ENCODE data around the gene ATIC. TPM values are rescaled to one million over a fixed set of nuclear protein-coding genes. Genes with fewer than 3 reads are reported as not detected.

Gene ATIC
- polyA plus RNA-seq, 4 donors = 71.6 to 138 (median 104) TPM

DNA sequence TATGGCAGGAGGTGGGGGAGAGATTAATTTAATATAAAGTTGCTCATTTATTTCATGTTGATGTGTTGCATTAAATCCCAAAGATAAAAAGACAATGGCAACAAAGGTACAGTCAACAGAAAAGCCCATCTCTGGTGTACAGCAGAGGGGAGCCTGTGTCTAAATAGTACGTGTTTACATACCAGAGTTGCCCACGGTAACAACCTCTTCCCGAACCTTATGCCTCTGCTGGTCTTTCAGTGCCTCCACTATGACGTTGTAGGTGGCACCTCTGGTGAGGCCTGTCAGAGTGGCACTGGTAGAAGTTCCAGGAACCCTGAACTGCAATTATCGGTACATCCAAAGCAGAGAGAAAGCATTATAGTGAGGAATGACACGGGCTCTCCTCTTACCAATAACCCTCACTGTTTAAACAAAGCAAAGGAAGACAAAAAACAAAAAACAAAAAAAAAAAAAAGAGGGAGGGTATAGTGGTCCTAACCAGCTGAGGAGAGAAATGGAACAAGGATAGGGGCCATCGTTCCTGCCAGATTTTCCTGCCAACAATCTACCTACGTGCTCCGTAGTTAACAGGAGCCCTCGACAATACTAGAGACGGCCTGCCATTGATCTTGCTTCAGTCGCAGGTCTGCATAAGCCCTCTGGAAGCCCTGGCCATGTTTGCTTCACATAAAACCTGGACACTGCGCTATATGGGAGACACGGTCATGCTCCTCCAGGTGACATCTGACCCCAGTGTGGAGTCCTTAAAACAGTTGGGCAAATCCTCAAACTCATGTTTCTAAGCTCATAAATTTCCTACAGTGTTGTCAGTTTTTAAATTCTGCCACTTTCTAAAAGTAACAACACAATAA is 58.5 kb downstream of the ATIC start:
- DNase-seq (no peak), FAIRE-seq (no peak)
- no peak overlapping the region for H3K27ac ChIP-seq (ENCODE audit: low read depth in 1 of 3, low read length in 2 of 3)
- no peaks in the 10 kb centered on the region for H3K4me1 ChIP-seq (ENCODE audit: control insufficient read depth in 3 of 3, insufficient read depth in 2 of 3, low read depth in 1 of 3, low read length in 2 of 3)
- WGBS, 3 donors = 80 to 85% (median 84%) methylated on average over 14 of the region's 14 CpGs
- no peaks in the 10 kb centered on the region for H3K9me3 ChIP-seq (ENCODE audit: control insufficient read depth in 2 of 2, insufficient read depth in 1 of 2, low read depth in 1 of 2, low read length in 1 of 2)
- H3K27me3 ChIP-seq (ENCODE audit: control insufficient read depth in 3 of 3, insufficient read depth in 3 of 3, low read length in 3 of 3) = no peaks in the 10 kb centered on the region
- H3K36me3 ChIP-seq (ENCODE audit: control insufficient read depth in 3 of 3, insufficient read depth in 2 of 3, low read depth in 1 of 3, low read length in 3 of 3) = peaks cover 0 to 22% (median 0%) of the 10 kb centered on the region in 3 donors
- no peak overlapping the region for H3K4me3 ChIP-seq (ENCODE audit: low read depth in 1 of 3, low read length in 3 of 3)

GRCh38 chr2:215371915-215372897 is 60.3 kb downstream of the ATIC start:
- 88 to 93% (median 89%) methylated on average over 14 of the region's 14 CpGs for WGBS, 3 donors
- Histone ChIP-seq H3K27me3 (ENCODE audit: control insufficient read depth in 3 of 3, insufficient read depth in 3 of 3, low read length in 3 of 3) (no peaks in the 10 kb centered on the region), H3K27ac (ENCODE audit: low read depth in 1 of 3, low read length in 2 of 3) (no peak overlapping the region), H3K36me3 (ENCODE audit: control insufficient read depth in 3 of 3, insufficient read depth in 2 of 3, low read depth in 1 of 3, low read length in 3 of 3) (peaks cover 0 to 29% (median 0%) of the 10 kb centered on the region in 3 donors), H3K4me3 (ENCODE audit: low read depth in 1 of 3, low read length in 3 of 3) (no peak overlapping the region), H3K9me3 (ENCODE audit: control insufficient read depth in 2 of 2, insufficient read depth in 1 of 2, low read depth in 1 of 2, low read length in 1 of 2) (no peaks in the 10 kb centered on the region), H3K4me1 (ENCODE audit: control insufficient read depth in 3 of 3, insufficient read depth in 2 of 3, low read depth in 1 of 3, low read length in 2 of 3) (no peaks in the 10 kb centered on the region)
- no peak for FAIRE-seq
- no peak for DNase-seq

DNA sequence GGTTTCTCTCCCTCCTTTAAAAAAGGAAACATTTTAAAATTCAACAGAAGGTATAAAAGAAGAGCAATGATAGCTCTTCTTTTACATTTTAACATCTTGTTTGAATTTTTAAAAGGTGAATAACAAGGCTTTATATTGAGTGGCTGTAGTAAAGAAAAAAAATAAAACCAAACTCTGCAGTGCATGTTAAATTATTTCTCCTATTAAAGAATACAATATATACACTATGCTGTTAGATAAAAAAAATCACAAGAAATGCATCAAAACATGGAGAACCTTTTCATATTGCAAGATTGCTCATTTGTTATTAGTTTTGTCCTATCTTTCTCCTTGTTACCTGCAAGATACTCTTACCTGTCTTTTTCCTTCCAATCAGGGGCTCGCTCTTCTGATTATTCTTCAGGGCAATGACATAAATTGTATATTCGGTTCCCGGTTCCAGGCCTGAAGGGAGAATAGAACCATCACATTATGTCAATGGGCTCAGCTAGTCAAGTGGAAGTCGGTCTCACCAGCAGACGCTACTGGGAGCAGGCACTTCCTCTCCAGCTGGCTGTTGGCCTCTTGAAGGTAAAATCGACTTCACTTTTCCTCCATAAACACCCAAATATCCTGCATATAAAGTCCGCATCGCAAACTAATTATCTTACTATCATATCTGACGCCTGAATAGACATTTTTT is 61.2 kb downstream of the ATIC start:
- H3K36me3 ChIP-seq (ENCODE audit: control insufficient read depth in 3 of 3, insufficient read depth in 2 of 3, low read depth in 1 of 3, low read length in 3 of 3) = peaks cover 0 to 34% (median 0%) of the 10 kb centered on the region in 3 donors
- no peak overlapping the region for H3K27ac ChIP-seq (ENCODE audit: low read depth in 1 of 3, low read length in 2 of 3)
- no peaks in the 10 kb centered on the region for H3K9me3 ChIP-seq (ENCODE audit: control insufficient read depth in 2 of 2, insufficient read depth in 1 of 2, low read depth in 1 of 2, low read length in 1 of 2)
- FAIRE-seq = no peak
- H3K4me3 ChIP-seq (ENCODE audit: low read depth in 1 of 3, low read length in 3 of 3) = no peak overlapping the region
- no peak for DNase-seq
- no peaks in the 10 kb centered on the region for H3K4me1 ChIP-seq (ENCODE audit: control insufficient read depth in 3 of 3, insufficient read depth in 2 of 3, low read depth in 1 of 3, low read length in 2 of 3)
- WGBS, 3 donors = 91 to 96% (median 94%) methylated on average over 9 of the region's 9 CpGs
- H3K27me3 ChIP-seq (ENCODE audit: control insufficient read depth in 3 of 3, insufficient read depth in 3 of 3, low read length in 3 of 3) = no peaks in the 10 kb centered on the region

DNA sequence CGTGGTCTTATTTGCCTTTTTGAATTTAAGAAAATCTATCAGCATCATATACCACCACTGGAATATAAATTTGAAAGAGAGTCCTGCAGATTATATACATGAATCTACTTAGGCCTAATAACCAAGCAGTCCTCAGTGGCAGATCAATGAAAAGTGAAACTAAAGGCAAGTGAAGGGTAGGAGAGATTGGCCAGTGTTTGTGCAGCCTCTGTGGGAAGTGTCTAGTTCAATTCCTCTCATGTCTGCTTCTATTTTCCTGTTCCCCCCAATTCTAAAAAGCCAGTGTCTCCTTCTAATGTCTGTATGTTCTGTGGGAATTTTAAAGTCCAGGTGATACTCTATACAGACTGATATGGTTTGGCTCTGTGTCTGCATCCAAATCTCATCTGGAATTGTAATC is 62.1 kb downstream of the ATIC start:
- H3K4me3 ChIP-seq (ENCODE audit: low read depth in 1 of 3, low read length in 3 of 3) = no peak overlapping the region
- no peaks in the 10 kb centered on the region for H3K9me3 ChIP-seq (ENCODE audit: control insufficient read depth in 2 of 2, insufficient read depth in 1 of 2, low read depth in 1 of 2, low read length in 1 of 2)
- 83 to 87% (median 87%) methylated on average over 1 of the region's 1 CpG for WGBS, 3 donors
- H3K27me3 ChIP-seq (ENCODE audit: control insufficient read depth in 3 of 3, insufficient read depth in 3 of 3, low read length in 3 of 3) = no peaks in the 10 kb centered on the region
- no peaks in the 10 kb centered on the region for H3K4me1 ChIP-seq (ENCODE audit: control insufficient read depth in 3 of 3, insufficient read depth in 2 of 3, low read depth in 1 of 3, low read length in 2 of 3)
- FAIRE-seq = no peak
- peaks cover 0 to 35% (median 0%) of the 10 kb centered on the region in 3 donors for H3K36me3 ChIP-seq (ENCODE audit: control insufficient read depth in 3 of 3, insufficient read depth in 2 of 3, low read depth in 1 of 3, low read length in 3 of 3)
- H3K27ac ChIP-seq (ENCODE audit: low read depth in 1 of 3, low read length in 2 of 3) = no peak overlapping the region
- DNase-seq = no peak

- H3K27me3 ChIP-seq (ENCODE audit: control insufficient read depth in 3 of 3, insufficient read depth in 3 of 3, low read length in 3 of 3) = no peaks in the 10 kb centered on the region
- no peak overlapping the region for H3K27ac ChIP-seq (ENCODE audit: low read depth in 1 of 3, low read length in 2 of 3)
- no peaks in the 10 kb centered on the region for H3K4me1 ChIP-seq (ENCODE audit: control insufficient read depth in 3 of 3, insufficient read depth in 2 of 3, low read depth in 1 of 3, low read length in 2 of 3)
- peaks cover 0 to 40% (median 0%) of the 10 kb centered on the region in 3 donors for H3K36me3 ChIP-seq (ENCODE audit: control insufficient read depth in 3 of 3, insufficient read depth in 2 of 3, low read depth in 1 of 3, low read length in 3 of 3)
- H3K4me3 ChIP-seq (ENCODE audit: low read depth in 1 of 3, low read length in 3 of 3) = no peak overlapping the region
- H3K9me3 ChIP-seq (ENCODE audit: control insufficient read depth in 2 of 2, insufficient read depth in 1 of 2, low read depth in 1 of 2, low read length in 1 of 2) = no peaks in the 10 kb centered on the region
- FAIRE-seq (no peak), DNase-seq (no peak)
- WGBS, 3 donors = 94 to 97% (median 96%) methylated on average over 10 of the region's 10 CpGs
These were observed 63.0 kb downstream of the ATIC start for GRCh38 chr2:215374642-215375466.

DNA sequence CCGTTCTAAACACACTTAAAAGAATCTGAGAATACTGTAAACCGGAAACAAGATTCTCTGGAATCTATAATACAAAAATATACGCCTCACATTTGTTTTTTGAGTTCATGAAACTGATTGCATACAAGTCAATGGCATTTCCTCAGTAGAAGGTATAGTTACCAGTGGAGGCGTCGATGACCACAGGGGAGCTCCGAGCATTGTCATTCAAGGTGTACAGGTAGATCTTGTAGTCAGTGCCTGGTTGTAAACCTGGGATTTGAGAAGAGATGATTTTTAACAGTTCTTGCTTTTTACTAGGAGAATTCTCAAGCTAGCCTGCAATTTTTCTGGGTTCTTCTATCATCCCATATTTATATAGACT is 63.6 kb downstream of the ATIC start:
- 97 to 98% (median 98%) methylated on average over 6 of the region's 6 CpGs for WGBS, 3 donors
- FAIRE-seq (no peak), DNase-seq (no peak)
- H3K4me1 ChIP-seq (ENCODE audit: control insufficient read depth in 3 of 3, insufficient read depth in 2 of 3, low read depth in 1 of 3, low read length in 2 of 3) = no peaks in the 10 kb centered on the region
- H3K27ac ChIP-seq (ENCODE audit: low read depth in 1 of 3, low read length in 2 of 3) = no peak overlapping the region
- no peak overlapping the region for H3K4me3 ChIP-seq (ENCODE audit: low read depth in 1 of 3, low read length in 3 of 3)
- H3K36me3 ChIP-seq (ENCODE audit: control insufficient read depth in 3 of 3, insufficient read depth in 2 of 3, low read depth in 1 of 3, low read length in 3 of 3) = peaks cover 0 to 40% (median 0%) of the 10 kb centered on the region in 3 donors
- H3K9me3 ChIP-seq (ENCODE audit: control insufficient read depth in 2 of 2, insufficient read depth in 1 of 2, low read depth in 1 of 2, low read length in 1 of 2) = no peaks in the 10 kb centered on the region
- no peaks in the 10 kb centered on the region for H3K27me3 ChIP-seq (ENCODE audit: control insufficient read depth in 3 of 3, insufficient read depth in 3 of 3, low read length in 3 of 3)

DNA sequence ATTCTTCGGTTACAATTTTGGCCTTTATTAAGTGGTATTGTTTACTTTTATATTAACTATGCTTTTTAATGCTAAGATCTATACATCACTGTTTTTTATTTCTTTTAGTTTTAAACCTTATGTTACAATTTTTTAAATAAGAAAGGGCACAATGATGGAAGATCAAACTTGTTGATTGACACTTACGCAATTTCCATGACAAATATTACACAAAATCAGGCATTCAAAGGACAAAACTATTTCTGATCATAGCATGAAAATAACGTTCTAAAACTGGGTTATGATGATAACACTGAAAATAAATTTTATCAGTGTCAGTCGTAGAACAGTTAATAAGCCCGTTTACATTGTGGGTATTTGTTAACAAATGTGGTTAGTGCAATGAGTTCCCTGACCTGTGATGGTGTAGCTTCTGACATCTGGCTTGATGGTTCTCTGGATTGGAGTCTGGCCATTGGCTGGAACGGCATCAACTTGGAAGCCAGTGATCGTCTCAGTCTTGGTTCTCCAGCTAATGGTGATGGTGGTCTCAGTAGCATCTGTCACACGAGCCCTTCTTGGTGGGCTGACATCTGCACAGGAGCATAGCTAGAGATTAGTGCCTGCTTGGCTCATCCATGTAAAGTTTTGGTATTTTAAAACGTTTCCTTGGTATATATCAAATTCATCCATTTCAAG is 64.4 kb downstream of the ATIC start:
- peaks cover 0 to 39% (median 0%) of the 10 kb centered on the region in 3 donors for H3K36me3 ChIP-seq (ENCODE audit: control insufficient read depth in 3 of 3, insufficient read depth in 2 of 3, low read depth in 1 of 3, low read length in 3 of 3)
- H3K27me3 ChIP-seq (ENCODE audit: control insufficient read depth in 3 of 3, insufficient read depth in 3 of 3, low read length in 3 of 3) = no peaks in the 10 kb centered on the region
- no peak for FAIRE-seq
- no peak for DNase-seq
- WGBS, 3 donors = 80 to 87% (median 83%) methylated on average over 9 of the region's 9 CpGs
- no peaks in the 10 kb centered on the region for H3K9me3 ChIP-seq (ENCODE audit: control insufficient read depth in 2 of 2, insufficient read depth in 1 of 2, low read depth in 1 of 2, low read length in 1 of 2)
- no peak overlapping the region for H3K4me3 ChIP-seq (ENCODE audit: low read depth in 1 of 3, low read length in 3 of 3)
- no peak overlapping the region for H3K27ac ChIP-seq (ENCODE audit: low read depth in 1 of 3, low read length in 2 of 3)
- H3K4me1 ChIP-seq (ENCODE audit: control insufficient read depth in 3 of 3, insufficient read depth in 2 of 3, low read depth in 1 of 3, low read length in 2 of 3) = no peaks in the 10 kb centered on the region
